Mesenchymal stem cell (in vitro differentiated cells and primary cell): Measurements from ENCODE around the gene HHLA2.

Experiments
- DNase-seq: peaks from one replicate; pipeline ENCODE4 v3.0.0-alpha.2; 2013
- H2AFZ ChIP-seq: one replicate; pipeline ENCODE4 v1.6.1; 2013; ENCODE audit warnings: low read depth, mild to moderate bottlenecking, control low read depth, inconsistent platforms, low read length, moderate library complexity
- H2AK5ac ChIP-seq: 2 replicates; pipeline ENCODE4 v1.6.1; 2013; ENCODE audit warnings: low read length, moderate library complexity, mild to moderate bottlenecking, inconsistent platforms; ENCODE audit not compliant: severe bottlenecking
- H2BK120ac ChIP-seq: one replicate; pipeline ENCODE4 v1.6.1; 2013; ENCODE audit warnings: low read depth, mild to moderate bottlenecking, inconsistent platforms, low read length, moderate library complexity
- H2BK12ac ChIP-seq, 2 experiments: one replicate each; pipeline ENCODE4 v1.6.1; 2013; ENCODE audit warnings: inconsistent platforms in 2 of 2, low read length in 2 of 2, mild to moderate bottlenecking in 2 of 2, moderate library complexity in 2 of 2, control low read depth in 1 of 2
- H2BK15ac ChIP-seq: one replicate; pipeline ENCODE4 v1.6.1; 2013; ENCODE audit warnings: mild to moderate bottlenecking, low read depth, inconsistent platforms; ENCODE audit not compliant: poor library complexity, severe bottlenecking
- H2BK5ac ChIP-seq: 2 replicates; pipeline ENCODE4 v1.6.1; 2013; ENCODE audit warnings: low read depth, mild to moderate bottlenecking, low read length, control low read depth, inconsistent platforms; ENCODE audit not compliant: poor library complexity, severe bottlenecking
- H3K14ac ChIP-seq, 2 experiments: one replicate each; pipeline ENCODE4 v1.6.1; 2013; ENCODE audit warnings: inconsistent platforms in 2 of 2, low read length in 2 of 2, control low read depth in 1 of 2, mild to moderate bottlenecking in 1 of 2, moderate library complexity in 1 of 2
- H3K18ac ChIP-seq, 2 experiments: one replicate each; pipeline ENCODE4 v1.6.1; 2013; ENCODE audit warnings: inconsistent platforms in 2 of 2, low read length in 2 of 2, control low read depth in 1 of 2, low read depth in 1 of 2, mild to moderate bottlenecking in 1 of 2
- H3K23ac ChIP-seq, 2 experiments: one replicate each; pipeline ENCODE4 v1.6.1; 2013; ENCODE audit warnings: inconsistent platforms in 2 of 2, low read length in 2 of 2, mild to moderate bottlenecking in 2 of 2, moderate library complexity in 2 of 2, control low read depth in 1 of 2
- H3K27ac ChIP-seq: 2 replicates; pipeline ENCODE4 v1.5.1; 2013; ENCODE audit warnings: mild to moderate bottlenecking, moderate library complexity, low read length, control low read depth, inconsistent platforms; ENCODE audit not compliant: poor library complexity, severe bottlenecking
- H3K27me3 ChIP-seq, 2 experiments: 2 replicates each; pipeline versions ENCODE4 v1.6.1 to v1.7.0; 2013; ENCODE audit warnings: low read length in 2 of 2, mild to moderate bottlenecking in 2 of 2, moderate library complexity in 2 of 2, control low read depth in 1 of 2, inconsistent platforms in 1 of 2; ENCODE audit not compliant: control insufficient read depth in 1 of 2, insufficient read depth in 1 of 2
- H3K36me3 ChIP-seq, 2 experiments: 2 replicates each; pipeline versions ENCODE4 v1.6.1 to v1.7.0; 2013; ENCODE audit warnings: low read length in 2 of 2, control low read depth in 1 of 2, inconsistent platforms in 1 of 2, low read depth in 1 of 2, mild to moderate bottlenecking in 1 of 2; ENCODE audit not compliant: insufficient read depth in 2 of 2, control insufficient read depth in 1 of 2
- H3K4ac ChIP-seq, 2 experiments: one replicate each; pipeline ENCODE4 v1.6.1; 2013; ENCODE audit warnings: inconsistent platforms in 2 of 2, low read length in 2 of 2, mild to moderate bottlenecking in 2 of 2, moderate library complexity in 2 of 2, control low read depth in 1 of 2, low read depth in 1 of 2
- H3K4me1 ChIP-seq: 2 replicates; pipeline ENCODE4 v1.6.1; 2013; ENCODE audit warnings: low read depth, low read length, control low read depth; ENCODE audit not compliant: control insufficient read depth, insufficient read depth
- H3K4me2 ChIP-seq: 2 replicates; pipeline ENCODE4 v1.6.1; 2013; ENCODE audit warnings: low read length, mild to moderate bottlenecking, inconsistent platforms; ENCODE audit not compliant: poor library complexity, severe bottlenecking
- H3K4me3 ChIP-seq, 2 experiments: 2 replicates each; pipeline versions ENCODE4 v1.5.1 to v1.7.0; 2013; ENCODE audit warnings: low read length in 2 of 2, mild to moderate bottlenecking in 2 of 2, control low read depth in 1 of 2, low read depth in 1 of 2; ENCODE audit not compliant: insufficient read depth in 1 of 2
- H3K79me1 ChIP-seq: replicated peaks from 2 replicates; pipeline ENCODE4 v1.6.1; 2013; ENCODE audit warnings: mild to moderate bottlenecking, control low read depth, low read length, inconsistent platforms; ENCODE audit not compliant: poor library complexity, severe bottlenecking
- H3K9ac ChIP-seq: 2 replicates; pipeline ENCODE4 v1.7.0; 2013; ENCODE audit warnings: mild to moderate bottlenecking, low read length, moderate library complexity
- H3K9me3 ChIP-seq: 2 replicates; pipeline ENCODE4 v1.7.0; 2013; ENCODE audit warnings: mild to moderate bottlenecking, low read length; ENCODE audit not compliant: control insufficient read depth
- H4K8ac ChIP-seq: one replicate; pipeline ENCODE4 v1.6.1; 2013; ENCODE audit warnings: inconsistent platforms, mild to moderate bottlenecking, low read length, moderate library complexity
- H4K91ac ChIP-seq: one replicate; pipeline ENCODE4 v1.6.1; 2013; ENCODE audit warnings: mild to moderate bottlenecking, low read length, inconsistent platforms
- WGBS: methylation state at CpG from one replicate; pipeline ENCODE4 v1.1.7; 2013; ENCODE audit warnings: mixed read lengths; 5-methylcytosine and 5-hydroxymethylcytosine counted together

Gene HHLA2

DNA sequence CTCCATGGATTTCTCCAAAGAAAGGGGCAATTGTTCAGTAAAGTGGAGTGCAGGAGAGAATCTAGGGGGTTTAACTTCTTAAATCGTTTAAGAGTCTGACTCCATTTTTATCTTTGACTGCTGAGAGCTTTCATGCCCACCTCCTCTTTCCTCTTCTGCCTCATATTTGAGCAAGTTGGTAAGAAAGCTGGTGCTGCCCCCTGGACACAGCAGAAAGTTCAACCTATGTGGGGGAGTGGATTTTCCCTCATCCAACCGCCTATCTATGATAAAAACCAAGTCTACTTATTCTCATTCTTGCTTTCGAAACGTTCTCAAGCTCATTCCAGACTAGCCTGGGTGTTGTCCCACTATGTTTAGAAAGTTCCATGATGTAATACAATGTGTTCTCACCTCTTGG, 26.0 kb downstream of the HHLA2 start:
- Histone ChIP-seq H3K4ac (no peak overlapping the region), H3K36me3 (no peaks in the 10 kb centered on the region), H3K14ac (no peak overlapping the region)

DNA sequence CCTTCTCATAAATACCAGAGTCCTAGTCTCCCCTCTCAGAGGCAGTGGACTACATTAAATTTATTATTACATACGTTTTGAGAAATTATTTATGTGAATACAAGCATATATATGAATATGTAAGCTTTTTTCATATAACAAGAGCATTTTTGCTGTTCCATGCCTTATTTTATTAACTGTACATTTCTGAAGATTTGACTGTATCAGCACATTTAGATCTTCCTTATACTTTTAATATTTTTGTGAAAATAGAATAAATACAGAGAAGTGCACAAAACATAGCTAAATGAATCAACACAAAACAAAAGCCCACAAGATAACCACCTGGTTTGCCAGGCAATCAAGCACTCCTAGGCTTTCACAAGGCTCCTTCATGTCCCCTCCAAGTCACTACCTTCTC, 27.8 kb downstream of the HHLA2 start:
- Histone ChIP-seq H2AFZ (no peak overlapping the region), H3K36me3 (no peaks in the 10 kb centered on the region), H3K4me1 (no peaks in the 10 kb centered on the region), H3K14ac (no peak overlapping the region), H3K9me3 (peaks cover 10% of the 10 kb centered on the region), H2BK5ac (no peak overlapping the region), H2BK12ac (no peak overlapping the region), H3K9ac (no peak overlapping the region), H3K27me3 (no peaks in the 10 kb centered on the region), H3K4me3 (no peak overlapping the region), H2BK15ac (no peak overlapping the region), H2AK5ac (no peak overlapping the region), H4K91ac (no peak overlapping the region), H3K79me1 (no peaks in the 10 kb centered on the region), H3K4ac (no peak overlapping the region), H3K27ac (no peak overlapping the region), H4K8ac (no peak overlapping the region), H3K4me2 (no peak overlapping the region), H3K18ac (no peak overlapping the region), H2BK120ac (no peak overlapping the region), H3K23ac (no peak overlapping the region)
- WGBS: no CpG with 5 or more reads among the region's 1 CpG
- no peak for DNase-seq

More for the DNA sequence above, 26.0 kb downstream of the HHLA2 start:
- no peak overlapping the region for H3K18ac ChIP-seq
- no peak for DNase-seq
- no peak overlapping the region for H3K9ac ChIP-seq
- no peak overlapping the region for H2AK5ac ChIP-seq
- no peak overlapping the region for H2BK12ac ChIP-seq
- peaks cover 8% of the 10 kb centered on the region for H3K9me3 ChIP-seq
- no peak overlapping the region for H2AFZ ChIP-seq
- no peak overlapping the region for H3K4me2 ChIP-seq
- H2BK5ac ChIP-seq: no peak overlapping the region
- no peaks in the 10 kb centered on the region for H3K4me1 ChIP-seq
- no peak overlapping the region for H4K8ac ChIP-seq
- H3K79me1 ChIP-seq: no peaks in the 10 kb centered on the region
- H3K4me3 ChIP-seq: no peak overlapping the region
- H3K23ac ChIP-seq: no peak overlapping the region
- H4K91ac ChIP-seq: no peak overlapping the region
- H2BK120ac ChIP-seq: no peak overlapping the region
- no peak overlapping the region for H3K27ac ChIP-seq
- H2BK15ac ChIP-seq: no peak overlapping the region
- no peaks in the 10 kb centered on the region for H3K27me3 ChIP-seq
- 54% methylated on average over 3 of the region's 4 CpGs for WGBS

DNA sequence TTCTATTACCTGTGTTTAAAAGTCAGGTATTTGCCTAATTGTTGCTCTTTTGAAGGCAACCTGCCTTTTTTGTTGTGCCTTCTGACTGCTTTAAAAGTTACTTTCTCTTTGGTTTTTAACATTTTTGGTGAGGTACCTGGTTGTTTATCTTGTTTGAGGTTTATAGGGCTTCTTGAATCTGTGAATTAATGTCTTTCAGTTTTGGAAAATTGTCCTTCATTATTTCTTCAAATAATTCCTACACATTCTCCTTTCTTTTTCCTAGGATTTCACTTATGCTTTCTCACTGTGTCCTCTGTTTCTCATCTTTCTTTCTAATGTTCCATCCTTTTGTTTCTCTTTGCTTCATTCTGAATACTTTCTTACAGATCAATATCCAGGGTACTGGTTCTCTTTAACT, 30.8 kb downstream of the HHLA2 start:
- Histone ChIP-seq H3K23ac (no peak overlapping the region), H3K9ac (no peak overlapping the region), H3K14ac (no peak overlapping the region), H2AK5ac (no peak overlapping the region), H3K4me2 (no peak overlapping the region), H2BK120ac (no peak overlapping the region), H3K4me1 (no peaks in the 10 kb centered on the region), H2AFZ (no peak overlapping the region), H2BK15ac (no peak overlapping the region), H3K4ac (no peak overlapping the region), H3K79me1 (no peaks in the 10 kb centered on the region), H3K4me3 (no peak overlapping the region), H3K9me3 (peaks cover 10% of the 10 kb centered on the region), H2BK5ac (no peak overlapping the region), H3K36me3 (no peaks in the 10 kb centered on the region), H4K91ac (no peak overlapping the region), H3K27me3 (no peaks in the 10 kb centered on the region), H4K8ac (no peak overlapping the region), H3K27ac (no peak overlapping the region), H3K18ac (no peak overlapping the region), H2BK12ac (no peak overlapping the region)
- DNase-seq: no peak

DNA sequence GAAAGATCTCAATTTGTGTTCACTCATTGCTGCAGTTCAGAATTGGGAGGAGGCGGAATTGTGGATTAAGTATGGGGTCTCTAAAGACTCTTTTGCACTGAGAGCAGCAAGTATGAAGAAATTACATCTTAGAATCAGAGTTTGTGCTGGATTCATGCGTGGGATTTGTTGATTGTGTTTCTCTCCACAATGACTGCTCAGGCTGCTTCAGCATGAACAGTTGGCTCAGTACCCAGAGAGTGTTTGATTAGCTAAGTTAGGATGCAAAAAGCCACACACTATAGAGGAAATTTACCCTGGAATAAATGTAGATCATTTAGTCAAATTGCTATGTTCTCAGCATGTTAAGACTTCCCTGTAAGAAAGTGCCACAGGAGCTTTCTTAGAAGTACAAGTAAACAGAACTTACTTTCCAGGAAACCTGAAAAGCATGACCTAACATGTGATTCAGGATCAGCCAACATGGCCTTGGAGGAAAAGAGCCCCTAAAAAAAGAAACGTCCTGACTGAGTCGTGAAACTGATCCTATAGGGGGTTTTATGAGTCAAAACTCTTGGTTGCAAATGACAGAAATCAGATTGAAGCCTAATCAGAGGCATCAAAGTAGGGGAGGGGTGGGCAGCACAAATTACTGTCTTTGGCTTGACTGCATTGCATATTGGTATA, 32.6 kb downstream of the HHLA2 start:
- WGBS: 71% methylated on average over 4 of the region's 4 CpGs
- H3K14ac ChIP-seq: no peak overlapping the region
- H2AFZ ChIP-seq: no peak overlapping the region
- no peak overlapping the region for H2AK5ac ChIP-seq
- H3K23ac ChIP-seq: no peak overlapping the region
- H2BK15ac ChIP-seq: no peak overlapping the region
- no peak overlapping the region for H3K4me2 ChIP-seq
- H3K9me3 ChIP-seq: peaks cover 10% of the 10 kb centered on the region
- H3K18ac ChIP-seq: no peak overlapping the region
- H3K27ac ChIP-seq: no peak overlapping the region
- no peaks in the 10 kb centered on the region for H3K4me1 ChIP-seq
- H4K8ac ChIP-seq: no peak overlapping the region
- no peak overlapping the region for H3K9ac ChIP-seq
- no peak overlapping the region for H2BK120ac ChIP-seq
- DNase-seq: no peak
- no peaks in the 10 kb centered on the region for H3K79me1 ChIP-seq
- H3K4me3 ChIP-seq: no peak overlapping the region
- no peak overlapping the region for H2BK12ac ChIP-seq
- no peaks in the 10 kb centered on the region for H3K36me3 ChIP-seq
- H2BK5ac ChIP-seq: no peak overlapping the region
- H4K91ac ChIP-seq: no peak overlapping the region
- no peaks in the 10 kb centered on the region for H3K27me3 ChIP-seq
- no peak overlapping the region for H3K4ac ChIP-seq
